SU-DHL-6 (cell line): ENCODE measurements around the gene MTA3.
"Not testable (repeated sequence)": the region's sequence is repeated elsewhere in the genome, so short reads cannot be mapped to it uniquely, and the experiment has no call there.

Experiments used
- CTCF ChIP-seq: fragments of 200-600 bp; sonication (generic); IDR thresholded peaks from one replicate; pipeline ENCODE4 v1.5.1; 2017; ENCODE audit warnings: antibody characterized with exemption, mild to moderate bottlenecking, low read length, moderate library complexity; ENCODE audit not compliant: insufficient read depth, poor library complexity, severe bottlenecking
- EZH2phosphoT487 ChIP-seq: fragments of 200-600 bp; sonication (generic), shearing (Covaris generic); conservative IDR thresholded peaks from 2 replicates; pipeline ENCODE4 v1.6.1; 2018; ENCODE audit warnings: mild to moderate bottlenecking, antibody characterized with exemption, low read length, moderate library complexity, mixed read lengths

- TF ChIP-seq CTCF, EZH2phosphoT487: not testable (repeated sequence)
These were observed 37.7 kb downstream of the MTA3 start for GRCh38 chr2:42606166-42606565.
